CD4-positive, alpha-beta T cell treated with Interleukin-21 for 1 hour (primary cell): ENCODE measurements around the gene SHISA6.

Source experiments
- DNase-seq: peaks from one replicate; pipeline ENCODE4 v3.0.0-alpha.2; 2020

SHISA6 gene

GRCh38 chr17:11356371-11356770 lies 115.4 kb downstream of the SHISA6 start:
- no peak for DNase-seq

GRCh38 chr17:11363565-11364117 lies 122.6 kb downstream of the SHISA6 start:
- DNase-seq, result no peak

GRCh38 chr17:11366272-11366850 lies 125.3 kb downstream of the SHISA6 start:
- no peak for DNase-seq

DNA sequence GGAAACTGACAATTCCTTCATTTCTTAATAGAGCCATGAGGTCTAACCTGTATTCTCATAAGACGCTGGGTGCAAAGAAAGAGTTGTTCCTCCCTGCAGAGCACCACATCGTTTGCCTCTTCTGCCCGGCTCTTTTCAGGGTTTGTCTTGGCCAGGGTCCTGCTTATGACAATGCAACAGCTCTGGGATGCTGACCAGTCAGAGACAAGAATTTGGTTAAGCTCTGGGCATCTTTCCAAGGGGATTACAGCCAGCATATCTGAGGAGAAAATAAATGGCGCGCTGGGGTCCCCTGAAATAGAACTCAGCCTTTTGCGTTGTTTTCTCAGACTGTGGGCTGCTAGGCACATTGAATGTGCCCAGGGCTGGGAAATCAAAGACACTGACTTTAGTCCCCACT lies 128.6 kb downstream of the SHISA6 start:
- no peak for DNase-seq

GRCh38 chr17:11372692-11373091 lies 131.7 kb downstream of the SHISA6 start:
- no peak for DNase-seq

GRCh38 chr17:11378506-11378905 lies 137.5 kb downstream of the SHISA6 start:
- DNase-seq, result no peak

GRCh38 chr17:11380761-11381160 lies 139.7 kb downstream of the SHISA6 start:
- DNase-seq, result no peak

GRCh38 chr17:11383157-11383556 lies 142.1 kb downstream of the SHISA6 start:
- DNase-seq, result no peak

- DNase-seq, result no peak
These were observed 143.1 kb downstream of the SHISA6 start for GRCh38 chr17:11384131-11384530.

- no peak for DNase-seq
These were observed 146.6 kb downstream of the SHISA6 start for GRCh38 chr17:11387610-11388009.

DNA sequence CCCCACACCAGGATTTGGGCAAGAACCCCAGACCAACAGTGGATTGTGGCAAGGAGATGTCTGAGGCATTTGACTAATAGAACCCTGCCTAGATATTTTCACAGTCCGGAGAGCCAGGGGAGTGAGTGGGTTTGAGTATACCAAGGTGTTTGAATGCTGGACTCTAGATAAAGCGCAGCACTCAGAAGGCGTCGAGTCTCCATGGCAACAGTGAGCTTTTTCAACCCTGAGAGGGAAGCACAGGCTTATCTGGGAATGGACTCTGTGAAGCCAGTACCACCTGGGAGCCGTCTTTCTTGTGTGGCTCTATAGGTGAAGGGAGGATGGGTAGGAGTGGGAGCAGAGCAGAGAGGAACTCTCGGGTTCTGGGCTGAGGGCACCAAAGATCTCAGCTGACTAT lies 147.0 kb downstream of the SHISA6 start:
- no peak for DNase-seq

DNA sequence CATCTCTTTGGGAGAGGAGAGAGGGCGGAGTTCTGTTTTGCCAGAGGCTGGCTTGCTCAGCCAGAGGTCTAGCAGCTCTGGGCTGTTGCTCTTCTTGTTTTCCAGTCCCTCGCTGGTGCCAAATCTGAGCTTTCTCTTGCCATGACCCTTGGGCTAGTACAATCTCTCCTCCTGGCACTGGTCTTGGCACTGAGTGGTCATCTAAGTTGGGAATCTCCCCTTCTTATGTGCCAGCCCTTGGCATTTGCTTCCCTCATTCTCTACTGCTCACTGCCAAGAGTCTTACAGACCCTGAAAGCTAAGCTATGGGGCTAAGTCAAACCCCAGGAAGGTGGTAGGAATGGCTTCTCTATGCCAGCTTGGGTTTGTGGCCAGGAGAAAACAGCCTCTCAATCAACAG lies 148.6 kb downstream of the SHISA6 start:
- no peak for DNase-seq

GRCh38 chr17:11391134-11391533 lies 150.1 kb downstream of the SHISA6 start:
- DNase-seq, result no peak

DNA sequence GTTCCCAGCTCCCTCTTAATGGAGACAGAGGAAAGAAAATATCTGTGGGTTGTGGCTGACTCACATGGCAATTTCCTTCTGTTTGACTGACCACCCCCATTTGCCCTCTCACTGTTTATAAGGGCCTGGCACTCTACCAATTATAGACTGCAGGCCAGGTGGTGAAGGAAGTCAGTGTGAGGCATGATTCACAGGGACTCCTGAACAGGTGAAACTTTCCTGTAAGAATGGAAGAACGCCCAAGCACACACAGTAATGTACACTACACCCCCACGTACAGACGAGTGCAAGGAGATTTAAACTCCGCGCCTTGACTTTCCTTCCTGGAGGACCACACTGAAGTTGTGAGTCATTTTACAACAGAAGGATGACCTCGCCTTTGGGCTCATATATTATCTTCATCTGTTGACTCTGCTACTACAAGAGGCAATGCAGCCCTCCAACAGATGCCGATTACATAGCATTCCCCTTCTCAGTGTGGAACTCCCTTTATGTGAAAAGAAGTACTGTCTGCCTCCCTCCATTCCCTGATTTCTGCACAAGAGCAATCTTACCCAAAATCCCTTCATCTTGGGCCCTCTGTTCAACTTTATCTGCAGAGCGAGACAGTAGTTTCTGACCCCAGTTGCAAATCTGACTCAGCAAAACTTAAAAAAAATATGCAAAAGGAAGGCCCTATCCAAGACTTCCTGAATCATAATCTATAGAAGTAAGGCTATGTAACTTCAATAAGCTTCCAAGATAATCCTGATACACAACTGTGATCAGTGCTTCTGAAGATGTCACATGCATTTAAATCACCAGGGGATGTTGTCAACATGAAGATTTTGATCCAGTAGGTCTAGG lies 163.6 kb downstream of the SHISA6 start:
- DNase-seq, result no peak

- no peak for DNase-seq
These were observed 165.7 kb downstream of the SHISA6 start for GRCh38 chr17:11406716-11407115.

GRCh38 chr17:11412654-11413053 lies 171.6 kb downstream of the SHISA6 start:
- DNase-seq, result no peak

GRCh38 chr17:11418342-11418741 lies 177.3 kb downstream of the SHISA6 start:
- DNase-seq, result no peak

DNA sequence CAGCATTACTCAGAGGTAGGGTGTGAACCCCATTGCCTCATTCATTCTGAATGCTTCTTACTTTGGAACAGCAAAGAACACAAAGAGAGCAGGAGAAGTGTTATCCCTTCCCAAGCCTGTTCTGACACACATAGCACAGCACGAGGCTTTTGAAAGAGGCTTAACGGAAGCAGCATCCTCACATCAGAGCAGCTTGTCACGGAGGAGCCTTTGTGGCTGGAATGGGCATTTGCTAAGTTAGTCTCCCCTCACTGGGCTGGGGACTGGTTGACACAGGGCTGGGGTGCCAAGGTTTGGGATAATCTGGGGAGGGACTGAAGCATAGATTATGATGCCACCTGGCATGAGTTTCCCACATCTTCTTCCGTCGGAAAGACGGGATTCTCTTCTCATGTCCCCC lies 189.7 kb downstream of the SHISA6 start:
- DNase-seq, result no peak

DNA sequence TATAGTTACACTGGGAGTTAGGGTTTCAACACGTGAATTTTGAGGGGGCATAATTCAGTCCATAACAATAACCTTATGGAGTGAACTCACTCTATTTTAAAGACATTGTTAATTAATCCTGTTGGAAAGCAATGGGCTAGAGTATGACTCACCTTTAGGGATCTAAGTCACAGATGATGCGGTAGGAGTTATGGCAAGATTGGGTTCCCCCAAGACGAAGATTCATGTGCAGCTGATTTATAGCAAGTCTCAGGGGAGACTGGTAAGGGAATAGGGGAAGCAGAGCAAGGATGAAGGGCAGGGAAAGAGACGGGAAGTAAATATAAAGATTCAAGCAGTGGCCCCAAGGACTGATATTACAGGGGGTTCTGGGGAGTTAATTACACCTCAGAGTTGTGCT lies 197.7 kb downstream of the SHISA6 start:
- no peak for DNase-seq

DNA sequence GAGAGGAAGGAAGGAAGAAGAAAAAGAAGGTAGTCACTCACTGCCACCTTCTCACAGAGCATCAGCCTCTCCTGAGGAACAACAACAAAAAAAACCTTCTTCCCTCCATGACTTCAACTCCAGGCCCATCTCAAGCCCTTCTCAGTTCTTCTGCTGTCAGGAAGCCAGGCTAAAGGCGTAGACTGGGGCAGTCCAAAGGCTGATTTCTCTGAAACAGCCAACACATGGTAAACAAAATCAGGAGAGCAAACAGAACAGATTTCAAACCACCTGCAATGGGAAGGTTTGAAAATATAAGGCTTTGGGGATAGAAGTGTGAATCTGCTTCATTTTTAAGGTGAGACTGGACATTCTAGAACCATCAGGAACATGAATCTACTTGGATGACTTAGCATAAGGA lies 200.0 kb downstream of the SHISA6 start:
- DNase-seq, result no peak

DNA sequence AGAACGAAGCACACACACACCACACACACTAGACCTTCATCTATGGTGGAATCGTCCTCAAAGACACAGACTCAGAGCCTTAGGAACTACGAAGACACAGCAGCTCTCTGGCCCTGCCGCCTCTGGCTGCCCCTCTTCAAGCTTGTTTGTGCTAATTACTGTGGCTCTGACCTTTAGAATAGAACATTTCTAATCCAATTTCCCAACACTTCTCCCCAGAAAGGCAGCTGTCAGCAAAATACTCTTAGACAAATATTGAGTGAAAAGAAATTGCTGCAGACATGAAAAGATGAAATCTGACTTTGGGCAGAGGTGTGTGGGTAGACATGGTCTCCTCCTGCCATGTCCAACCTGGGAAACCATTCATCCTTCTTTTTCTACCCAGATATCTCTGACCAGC lies 205.3 kb downstream of the SHISA6 start:
- DNase-seq, result no peak

DNA sequence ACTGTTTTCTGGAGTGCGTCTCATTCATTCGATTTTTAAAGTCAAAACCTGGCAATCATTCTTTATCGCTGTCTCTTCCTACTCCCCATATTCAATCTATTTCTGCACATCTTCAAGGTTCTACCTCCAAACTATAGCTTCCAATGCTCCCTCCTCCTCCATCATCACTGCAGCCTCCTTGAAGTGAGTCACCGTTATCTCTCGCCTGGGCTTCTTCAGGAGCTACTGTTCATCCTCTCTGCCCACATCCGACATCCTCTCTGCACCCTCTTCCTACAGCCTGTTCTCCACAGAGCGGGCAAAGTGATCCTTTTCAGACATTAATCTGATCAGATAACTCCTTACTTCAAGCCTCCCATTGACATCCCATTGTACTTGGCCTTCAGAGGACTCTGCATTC lies 213.1 kb downstream of the SHISA6 start:
- DNase-seq, result no peak

GRCh38 chr17:11458279-11458678 lies 217.3 kb downstream of the SHISA6 start:
- no peak for DNase-seq

DNA sequence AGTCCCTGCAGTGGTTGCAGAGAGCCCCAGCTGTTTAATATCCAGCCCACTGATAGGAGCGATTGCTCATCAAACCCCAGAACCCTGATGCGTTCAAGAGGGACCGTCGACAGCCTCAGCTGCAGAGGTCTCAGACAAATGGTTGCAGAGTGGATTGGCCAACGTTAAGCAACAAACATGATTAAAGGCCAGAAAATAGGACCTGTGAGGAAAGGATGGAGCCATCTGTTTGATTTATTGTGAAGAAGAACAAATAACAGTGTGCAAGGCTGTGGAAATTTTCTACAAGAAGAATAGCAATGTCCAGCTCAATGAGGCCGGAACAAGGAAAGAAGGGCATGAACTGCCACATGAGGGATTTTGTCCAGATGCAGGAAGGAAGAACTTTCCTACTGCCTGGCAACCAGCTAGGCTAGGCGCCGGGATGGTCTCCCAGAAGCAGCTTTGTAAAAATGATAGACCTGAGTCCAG lies 218.9 kb downstream of the SHISA6 start:
- no peak for DNase-seq
